Gastrocnemius medialis (tissue), 4 donors: ENCODE data around the gene GALNT13. TPM values are rescaled to one million over a fixed set of nuclear protein-coding genes. Genes with fewer than 3 reads are reported as not detected.

Source experiments
- ATAC-seq, 2 donors: fragments of 150-250 bp; one replicate each; pipeline ENCODE4 v1.9.1; 2016
- DNase-seq, 2 donors: peaks; one replicate each; pipeline ENCODE4 v3.0.0-alpha.2; 2019
- H3K27ac ChIP-seq, 4 donors: fragments of 200-600 bp; sonication (generic); 1 replicate in 1 of 4; 2 replicates in 3 of 4; pipeline ENCODE4 v1.5.1; 2016 to 2018; ENCODE audit warnings: mild to moderate bottlenecking in 2 of 4, moderate library complexity in 1 of 4
- H3K27me3 ChIP-seq, 3 donors: fragments of 200-600 bp; sonication (generic) in 2 of 3; 1 replicate in 1 of 3; 2 replicates in 2 of 3; pipeline versions ENCODE4 v1.5.1 to v1.6.0; 2016 to 2019; ENCODE audit warnings: mild to moderate bottlenecking in 1 of 3, moderate library complexity in 1 of 3
- H3K36me3 ChIP-seq, 2 donors: fragments of 200-600 bp; sonication (generic) in 1 of 2; one replicate each; pipeline ENCODE4 v1.5.1; 2017 to 2018
- H3K4me1 ChIP-seq, 2 donors: fragments of 200-600 bp; sonication (generic) in 1 of 2; one replicate each; pipeline ENCODE4 v1.5.1; 2016 to 2017; ENCODE audit warnings: mild to moderate bottlenecking in 2 of 2
- H3K4me3 ChIP-seq, 4 donors: fragments of 200-600 bp; sonication (generic) in 3 of 4; 1 replicate in 1 of 4; 2 replicates in 3 of 4; pipeline ENCODE4 v1.5.1; 2016 to 2019; ENCODE audit warnings: mild to moderate bottlenecking in 2 of 4
- H3K9me3 ChIP-seq, 3 donors: fragments of 200-600 bp; sonication (generic) in 2 of 3; 1 replicate in 1 of 3; 2 replicates in 2 of 3; pipeline ENCODE4 v1.5.1; 2016 to 2019
- POLR2A ChIP-seq, 2 donors: fragments of 450-650 bp; IDR thresholded peaks; one replicate each; pipeline ENCODE4 v1.6.1; 2017; ENCODE audit warnings: antibody characterized with exemption in 2 of 2, mild to moderate bottlenecking in 2 of 2, moderate library complexity in 2 of 2
- in situ Hi-C, 4 donors: fragments of 200-750 bp; cut with MboI; loops; one replicate each; pipeline versions ENCODE4 v1.15.0 to v1.8.0; 2017; ENCODE audit warnings: low sequenced_read_pairs in 4 of 4
- intact Hi-C: fragments of 100-400 bp; cut with DNase I; formaldehyde crosslinking; loops from one replicate; pipeline ENCODE4 v1.15.1; 2023; ENCODE audit warnings: low total_unique reads
- total RNA-seq, 4 donors: library from RNA; depleted of rRNA; stranded (reverse); fragments of >200 nt; gene quantifications; one replicate each; pipeline versions ENCODE4 v1.1.0 to v1.2.3, GENCODE V29; 2016
- TF ChIP-seq, protein P1 (sequence below), 5 experiments: fragments of 450-650 bp in 3 of 5; fragments of 200-600 bp in 2 of 5; sonication (generic) in 2 of 5; IDR thresholded peaks in 4 of 5; conservative IDR thresholded peaks in 1 of 5; 1 replicate in 4 of 5; 2 replicates in 1 of 5; pipeline ENCODE4 v1.5.1; 2016 to 2019; ENCODE audit warnings: antibody characterized with exemption in 5 of 5, mild to moderate bottlenecking in 3 of 5, moderate library complexity in 3 of 5

GALNT13 gene
- total RNA-seq, 4 donors from 2014 or later, result 0.10 TPM; not detected in 3

DNA sequence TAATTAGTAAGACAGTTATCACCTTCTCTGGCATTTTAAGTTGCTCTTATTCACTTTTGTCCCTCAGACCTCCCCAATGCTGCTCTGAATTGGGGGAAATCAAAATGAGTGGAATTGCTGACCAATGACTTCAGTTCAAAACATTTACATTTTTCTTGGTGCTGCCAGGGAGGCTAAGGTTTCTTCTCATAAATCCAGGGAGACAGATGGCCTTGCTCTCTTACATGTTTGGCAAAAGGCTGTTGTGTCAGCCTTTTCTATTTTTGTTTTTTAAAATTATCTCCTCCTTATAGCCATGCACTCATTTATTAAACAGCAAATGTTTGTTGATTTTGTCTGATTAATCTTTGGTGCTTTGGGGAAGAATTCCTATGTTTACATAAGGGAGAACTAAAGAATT, 82.0 kb downstream of the GALNT13 start:
- no peaks in the 10 kb centered on the region for H3K4me1 ChIP-seq
- no peaks in the 10 kb centered on the region for H3K27me3 ChIP-seq
- no peak for TF ChIP-seq POLR2A (IDR thresholded peaks at IDR 0.05)
- TF ChIP-seq, protein P1, sequence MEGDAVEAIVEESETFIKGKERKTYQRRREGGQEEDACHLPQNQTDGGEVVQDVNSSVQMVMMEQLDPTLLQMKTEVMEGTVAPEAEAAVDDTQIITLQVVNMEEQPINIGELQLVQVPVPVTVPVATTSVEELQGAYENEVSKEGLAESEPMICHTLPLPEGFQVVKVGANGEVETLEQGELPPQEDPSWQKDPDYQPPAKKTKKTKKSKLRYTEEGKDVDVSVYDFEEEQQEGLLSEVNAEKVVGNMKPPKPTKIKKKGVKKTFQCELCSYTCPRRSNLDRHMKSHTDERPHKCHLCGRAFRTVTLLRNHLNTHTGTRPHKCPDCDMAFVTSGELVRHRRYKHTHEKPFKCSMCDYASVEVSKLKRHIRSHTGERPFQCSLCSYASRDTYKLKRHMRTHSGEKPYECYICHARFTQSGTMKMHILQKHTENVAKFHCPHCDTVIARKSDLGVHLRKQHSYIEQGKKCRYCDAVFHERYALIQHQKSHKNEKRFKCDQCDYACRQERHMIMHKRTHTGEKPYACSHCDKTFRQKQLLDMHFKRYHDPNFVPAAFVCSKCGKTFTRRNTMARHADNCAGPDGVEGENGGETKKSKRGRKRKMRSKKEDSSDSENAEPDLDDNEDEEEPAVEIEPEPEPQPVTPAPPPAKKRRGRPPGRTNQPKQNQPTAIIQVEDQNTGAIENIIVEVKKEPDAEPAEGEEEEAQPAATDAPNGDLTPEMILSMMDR (IDR thresholded peaks at IDR 0.05 in 4 of 5, conservative IDR thresholded peaks at IDR 0.05 in 1 of 5), result no peak
- no peaks in the 10 kb centered on the region for H3K9me3 ChIP-seq
- DNase-seq, result no peak
- ATAC-seq, result no peak
- intact Hi-C loops, result no loop called here
- H3K4me3 ChIP-seq, result no peak overlapping the region
- no peak overlapping the region for H3K27ac ChIP-seq
- in situ Hi-C loops, result no loop called here
- H3K36me3 ChIP-seq, result no peaks in the 10 kb centered on the region

DNA sequence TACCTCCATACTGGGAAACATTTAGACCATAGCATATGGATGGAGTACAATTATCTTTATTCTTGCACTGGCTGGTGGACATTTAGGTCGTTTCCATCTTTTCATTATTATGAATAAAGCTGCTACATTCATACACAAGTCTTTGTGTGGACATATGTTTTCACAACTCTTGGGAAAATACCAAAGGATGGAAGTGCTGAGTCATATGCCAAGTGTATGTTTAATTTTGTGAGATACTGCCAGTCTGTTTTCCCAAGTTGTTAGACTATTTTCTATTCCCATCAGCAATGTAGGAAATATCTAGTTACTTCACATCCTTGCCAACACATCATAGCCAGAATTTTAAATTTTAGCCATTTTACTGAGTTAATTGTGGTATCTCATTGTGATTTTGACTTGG, 91.5 kb downstream of the GALNT13 start:
- DNase-seq (no peak), ATAC-seq (no peak)
- H3K27me3 ChIP-seq, result no peaks in the 10 kb centered on the region
- H3K27ac ChIP-seq, result no peak overlapping the region
- no peaks in the 10 kb centered on the region for H3K36me3 ChIP-seq
- TF ChIP-seq POLR2A (IDR thresholded peaks at IDR 0.05), result no peak
- TF ChIP-seq, protein P1 (IDR thresholded peaks at IDR 0.05 in 4 of 5, conservative IDR thresholded peaks at IDR 0.05 in 1 of 5), result no peak
- H3K4me1 ChIP-seq, result no peaks in the 10 kb centered on the region
- in situ Hi-C loops (no loop called here), intact Hi-C loops (no loop called here)
- no peaks in the 10 kb centered on the region for H3K9me3 ChIP-seq
- H3K4me3 ChIP-seq, result no peak overlapping the region

DNA sequence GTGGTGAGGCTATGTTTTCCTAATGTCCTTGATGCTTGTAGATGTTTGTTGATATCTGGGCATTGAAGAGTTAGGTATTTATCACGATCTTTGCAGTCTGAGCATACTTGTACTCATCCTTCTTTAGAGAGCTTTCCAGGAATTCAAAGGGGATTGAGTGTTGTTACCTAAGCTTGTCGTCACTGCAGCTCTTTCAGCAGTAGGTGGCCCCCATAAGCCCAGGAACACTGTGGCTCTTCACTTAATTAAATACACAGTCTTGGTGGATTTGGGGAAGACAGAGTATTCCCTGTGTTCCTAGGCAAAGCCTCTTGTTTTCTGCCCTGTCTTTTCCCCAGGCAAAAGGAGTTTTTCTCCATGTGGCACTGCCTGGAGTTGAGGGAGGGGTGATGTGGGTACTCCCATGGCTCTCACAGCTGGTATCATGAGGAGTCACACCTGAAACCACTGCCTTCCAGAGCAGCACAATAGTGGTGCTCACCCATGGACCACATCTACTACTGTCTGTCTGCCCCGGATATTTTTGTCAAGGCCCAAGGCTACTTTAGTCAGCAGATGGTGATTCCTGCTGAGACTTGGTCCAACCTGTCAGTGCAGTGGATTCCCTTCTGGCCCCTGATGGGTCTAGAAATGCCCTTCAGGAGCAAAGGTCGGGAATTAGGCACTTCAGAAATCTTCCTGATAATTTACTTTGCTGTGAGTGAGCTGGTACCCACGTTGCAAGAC, 95.7 kb downstream of the GALNT13 start:
- no peaks in the 10 kb centered on the region for H3K27me3 ChIP-seq
- ATAC-seq (no peak), DNase-seq (no peak)
- no peak for TF ChIP-seq POLR2A (IDR thresholded peaks at IDR 0.05)
- TF ChIP-seq, protein P1 (IDR thresholded peaks at IDR 0.05 in 4 of 5, conservative IDR thresholded peaks at IDR 0.05 in 1 of 5), result no peak
- H3K4me1 ChIP-seq, result no peaks in the 10 kb centered on the region
- no peaks in the 10 kb centered on the region for H3K9me3 ChIP-seq
- H3K4me3 ChIP-seq, result no peak overlapping the region
- H3K36me3 ChIP-seq, result no peaks in the 10 kb centered on the region
- intact Hi-C loops (no loop called here), in situ Hi-C loops (no loop called here)
- H3K27ac ChIP-seq, result no peak overlapping the region

- H3K4me3 ChIP-seq, result no peak overlapping the region
- no peaks in the 10 kb centered on the region for H3K4me1 ChIP-seq
- H3K27me3 ChIP-seq, result no peaks in the 10 kb centered on the region
- H3K36me3 ChIP-seq, result no peaks in the 10 kb centered on the region
- no peak for DNase-seq
- TF ChIP-seq POLR2A (IDR thresholded peaks at IDR 0.05), result no peak
- TF ChIP-seq, protein P1 (IDR thresholded peaks at IDR 0.05 in 4 of 5, conservative IDR thresholded peaks at IDR 0.05 in 1 of 5), result no peak
- no peak overlapping the region for H3K27ac ChIP-seq
- in situ Hi-C loops (no loop called here), intact Hi-C loops (no loop called here)
- no peaks in the 10 kb centered on the region for H3K9me3 ChIP-seq
- ATAC-seq, result no peak
These were observed 99.5 kb downstream of the GALNT13 start for GRCh38 chr2:153971250-153971649.

GRCh38 chr2:153971855-153972254, 100.1 kb downstream of the GALNT13 start:
- no peak for TF ChIP-seq POLR2A (IDR thresholded peaks at IDR 0.05)
- TF ChIP-seq, protein P1 (IDR thresholded peaks at IDR 0.05 in 4 of 5, conservative IDR thresholded peaks at IDR 0.05 in 1 of 5), result no peak
- H3K27ac ChIP-seq, result no peak overlapping the region
- in situ Hi-C loops (no loop called here), intact Hi-C loops (no loop called here)
- H3K4me1 ChIP-seq, result no peaks in the 10 kb centered on the region
- no peak for ATAC-seq
- no peaks in the 10 kb centered on the region for H3K27me3 ChIP-seq
- H3K4me3 ChIP-seq, result no peak overlapping the region
- no peaks in the 10 kb centered on the region for H3K36me3 ChIP-seq
- no peak for DNase-seq
- H3K9me3 ChIP-seq, result no peaks in the 10 kb centered on the region
